Uterus (tissue), 4 donors: Measurements from ENCODE around the gene BLOC1S3. TPM values are rescaled to one million over a fixed set of nuclear protein-coding genes. Genes with fewer than 3 reads are reported as not detected.

Source experiments
- DNase-seq, 2 donors: peaks; one replicate each; pipeline ENCODE4 v3.0.0-alpha.2; 2019 to 2020
- H3K27ac ChIP-seq, 2 donors: fragments of 200-600 bp; sonication (generic); 1 replicate in 1 of 2; 2 replicates in 1 of 2; pipeline ENCODE4 v1.5.1; 2016 to 2018
- H3K27me3 ChIP-seq, 2 donors: fragments of 200-600 bp; sonication (generic); one replicate each; pipeline ENCODE4 v1.5.1; 2018 to 2019; ENCODE audit warnings: control low read depth in 1 of 2
- H3K36me3 ChIP-seq, 2 donors: fragments of 200-600 bp; sonication (generic); one replicate each; pipeline ENCODE4 v1.5.1; 2019; ENCODE audit warnings: control low read depth in 1 of 2
- H3K4me1 ChIP-seq, 2 donors: fragments of 200-600 bp; sonication (generic); one replicate each; pipeline ENCODE4 v1.5.1; 2018 to 2019; ENCODE audit warnings: control low read depth in 1 of 2
- H3K4me3 ChIP-seq, 2 donors: fragments of 200-600 bp; sonication (generic); 1 replicate in 1 of 2; 2 replicates in 1 of 2; pipeline ENCODE4 v1.5.1; 2018 to 2019; ENCODE audit warnings: mild to moderate bottlenecking in 1 of 2
- H3K9me3 ChIP-seq, 2 donors: fragments of 200-600 bp; sonication (generic); one replicate each; pipeline ENCODE4 v1.5.1; 2019; ENCODE audit warnings: control low read depth in 1 of 2
- POLR2A ChIP-seq, 2 donors: fragments of 450-650 bp; IDR thresholded peaks; one replicate each; pipeline ENCODE4 v1.6.1; 2016; ENCODE audit warnings: antibody characterized with exemption in 2 of 2, mild to moderate bottlenecking in 1 of 2, moderate library complexity in 1 of 2
- intact Hi-C: fragments of 100-400 bp; cut with DNase I; formaldehyde crosslinking; loops from one replicate; pipeline ENCODE4 v1.15.1; 2023; ENCODE audit warnings: low total_unique reads
- total RNA-seq, 4 donors: library from RNA; depleted of rRNA in 3 of 4; stranded (reverse); fragments of >200 nt in 3 of 4; gene quantifications; one replicate each; pipeline versions ENCODE4 v1.1.0 to v1.2.4, GENCODE V29; 2014 to 2023
- TF ChIP-seq, protein P1 (sequence below), 4 experiments: fragments of 200-600 bp in 2 of 4; fragments of 450-650 bp in 2 of 4; sonication (generic) in 2 of 4; IDR thresholded peaks; one replicate each; pipeline ENCODE4 v1.5.1; 2016 to 2019; ENCODE audit warnings: antibody characterized with exemption in 4 of 4, mild to moderate bottlenecking in 2 of 4, moderate library complexity in 1 of 4
- donor health status: DM: yes; HTN: yes; CAD: no.

BLOC1S3 gene
- total RNA-seq, 4 donors from 2014 or later, result 4.6 to 16.2 (median 10.2) TPM; not detected in 1

DNA sequence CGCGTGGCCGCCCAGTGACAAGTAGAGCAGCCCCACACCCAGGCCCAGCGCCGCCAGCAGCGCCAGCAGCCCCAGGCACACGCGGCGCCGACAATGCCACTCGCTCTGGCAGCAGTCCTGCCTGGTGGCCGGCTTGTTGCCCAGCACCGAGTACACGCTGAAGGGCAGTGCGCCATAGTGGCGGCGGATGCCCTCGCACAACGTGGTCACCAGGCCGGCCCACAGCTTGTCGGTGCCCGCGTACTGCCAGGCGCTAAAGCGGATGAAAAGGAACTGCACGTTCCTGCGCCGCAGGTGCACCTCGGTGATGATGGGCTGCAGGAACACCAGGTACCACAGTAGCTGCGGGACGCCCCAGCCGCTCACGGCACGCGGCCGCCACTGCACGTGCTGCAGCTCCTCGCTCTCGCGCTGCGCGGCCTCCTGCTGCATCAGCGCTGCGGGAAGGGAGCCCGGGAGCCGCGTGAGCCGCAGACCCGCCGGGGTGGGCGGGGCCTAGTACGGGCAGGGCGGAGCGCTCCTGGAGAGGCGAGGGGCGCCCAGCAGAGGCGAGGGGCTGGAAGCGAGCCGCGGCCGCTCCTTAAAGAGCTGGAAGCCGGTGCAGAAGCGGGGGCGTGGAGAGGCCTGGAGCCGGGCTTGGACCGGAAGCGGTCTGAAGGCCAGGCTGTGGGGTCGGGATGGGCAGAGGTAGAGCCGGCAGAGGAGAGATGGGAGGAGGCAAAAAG, 25.1 kb upstream of the BLOC1S3 start:
- no peak overlapping the region for H3K27ac ChIP-seq
- H3K4me3 ChIP-seq, result peak overlapping the region in 1 of 2 donors; percentile 19
- H3K9me3 ChIP-seq, result no peaks in the 10 kb centered on the region
- peaks cover 15 to 18% of the 10 kb centered on the region in 2 donors for H3K27me3 ChIP-seq
- intact Hi-C loops, result no loop called here
- no peaks in the 10 kb centered on the region for H3K36me3 ChIP-seq
- peaks cover 0 to 21% of the 10 kb centered on the region in 2 donors for H3K4me1 ChIP-seq
- DNase-seq, result peak in 1 of 2 donors; percentile 42
- TF ChIP-seq POLR2A (IDR thresholded peaks at IDR 0.05), result no peak
- TF ChIP-seq, protein P1, sequence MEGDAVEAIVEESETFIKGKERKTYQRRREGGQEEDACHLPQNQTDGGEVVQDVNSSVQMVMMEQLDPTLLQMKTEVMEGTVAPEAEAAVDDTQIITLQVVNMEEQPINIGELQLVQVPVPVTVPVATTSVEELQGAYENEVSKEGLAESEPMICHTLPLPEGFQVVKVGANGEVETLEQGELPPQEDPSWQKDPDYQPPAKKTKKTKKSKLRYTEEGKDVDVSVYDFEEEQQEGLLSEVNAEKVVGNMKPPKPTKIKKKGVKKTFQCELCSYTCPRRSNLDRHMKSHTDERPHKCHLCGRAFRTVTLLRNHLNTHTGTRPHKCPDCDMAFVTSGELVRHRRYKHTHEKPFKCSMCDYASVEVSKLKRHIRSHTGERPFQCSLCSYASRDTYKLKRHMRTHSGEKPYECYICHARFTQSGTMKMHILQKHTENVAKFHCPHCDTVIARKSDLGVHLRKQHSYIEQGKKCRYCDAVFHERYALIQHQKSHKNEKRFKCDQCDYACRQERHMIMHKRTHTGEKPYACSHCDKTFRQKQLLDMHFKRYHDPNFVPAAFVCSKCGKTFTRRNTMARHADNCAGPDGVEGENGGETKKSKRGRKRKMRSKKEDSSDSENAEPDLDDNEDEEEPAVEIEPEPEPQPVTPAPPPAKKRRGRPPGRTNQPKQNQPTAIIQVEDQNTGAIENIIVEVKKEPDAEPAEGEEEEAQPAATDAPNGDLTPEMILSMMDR (IDR thresholded peaks at IDR 0.05), result no peak

DNA sequence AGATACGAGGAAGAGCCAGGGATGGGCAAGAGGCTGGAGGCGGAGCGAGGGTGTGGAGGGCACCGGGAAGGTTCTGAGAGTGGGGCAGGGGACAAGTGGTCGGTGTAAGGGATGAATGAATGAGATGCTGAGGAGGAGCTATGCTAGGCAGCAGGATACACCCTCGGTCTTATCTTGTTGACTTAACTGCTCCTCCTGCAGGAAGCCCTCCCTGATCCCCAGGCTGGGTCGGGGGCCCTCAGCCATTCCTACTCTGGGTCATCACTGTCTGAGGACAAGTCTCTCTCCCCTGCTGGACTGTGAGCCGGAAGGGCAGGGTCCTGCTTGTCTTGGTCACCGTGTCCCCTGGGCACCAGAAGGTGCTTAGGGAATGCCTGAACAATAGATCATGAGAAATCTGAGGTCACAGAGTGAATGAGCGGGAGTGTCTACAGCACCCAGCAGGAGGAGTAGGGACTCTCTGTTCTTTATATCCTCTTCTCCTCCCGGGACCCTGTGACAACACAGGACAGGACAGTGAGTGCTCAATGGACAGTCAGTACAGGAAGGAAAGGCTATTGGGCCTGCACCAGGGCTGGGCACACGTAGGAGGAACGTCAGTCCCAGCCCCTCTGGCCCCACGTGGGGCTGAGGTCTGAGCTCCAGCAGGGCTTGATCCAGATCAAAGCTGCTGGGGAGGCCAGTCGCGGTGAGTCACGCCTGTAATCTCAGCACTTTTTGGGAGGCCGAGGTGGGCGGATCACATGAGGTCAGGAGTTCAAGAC, 24.3 kb upstream of the BLOC1S3 start:
- H3K36me3 ChIP-seq, result no peaks in the 10 kb centered on the region
- intact Hi-C loops, result no loop called here
- no peak for DNase-seq
- H3K4me3 ChIP-seq, result peak overlapping the region in 1 of 2 donors; percentile 19
- no peak for TF ChIP-seq POLR2A (IDR thresholded peaks at IDR 0.05)
- TF ChIP-seq, protein P1 (IDR thresholded peaks at IDR 0.05), result no peak
- H3K9me3 ChIP-seq, result no peaks in the 10 kb centered on the region
- H3K4me1 ChIP-seq, result peaks cover 0 to 21% of the 10 kb centered on the region in 2 donors
- peaks cover 15 to 18% of the 10 kb centered on the region in 2 donors for H3K27me3 ChIP-seq
- no peak overlapping the region for H3K27ac ChIP-seq

DNA sequence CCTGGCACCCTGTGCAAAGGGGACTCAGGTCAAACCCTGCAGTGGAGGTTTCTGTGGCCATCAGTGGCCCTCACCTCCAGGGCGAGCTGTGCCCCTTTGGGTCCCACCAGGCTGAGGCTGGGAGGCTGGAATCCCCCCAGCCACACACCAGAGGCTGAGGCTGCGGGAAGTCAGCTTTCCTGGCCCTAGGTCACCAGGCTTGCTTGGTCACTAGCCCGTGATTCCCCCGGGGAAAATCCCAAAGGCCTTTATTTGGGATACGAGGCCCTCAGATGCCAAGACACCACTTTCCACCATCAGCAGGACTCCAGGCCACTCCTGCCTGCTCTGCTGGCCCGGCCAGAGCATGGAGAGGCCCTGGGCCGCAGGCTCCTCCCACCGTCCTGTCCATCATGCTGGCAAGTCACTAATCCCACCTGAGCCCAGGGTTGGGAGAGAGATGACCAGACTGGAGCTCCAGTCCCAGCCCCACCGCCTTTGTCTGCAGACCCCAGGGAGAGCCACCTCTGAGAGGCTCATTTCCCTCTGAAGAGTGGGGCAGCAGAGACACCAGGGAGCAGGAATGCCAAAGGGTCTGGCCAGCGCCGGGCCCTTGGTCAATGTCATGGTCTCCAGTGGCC, 22.5 kb upstream of the BLOC1S3 start:
- Histone ChIP-seq H3K9me3 (no peaks in the 10 kb centered on the region), H3K27me3 (peaks cover 9 to 17% of the 10 kb centered on the region in 2 donors), H3K36me3 (no peaks in the 10 kb centered on the region), H3K27ac (no peak overlapping the region), H3K4me3 (no peak overlapping the region), H3K4me1 (peaks cover 0 to 21% of the 10 kb centered on the region in 2 donors)
- intact Hi-C loops, result no loop called here
- no peak for TF ChIP-seq POLR2A (IDR thresholded peaks at IDR 0.05)
- TF ChIP-seq, protein P1 (IDR thresholded peaks at IDR 0.05), result no peak
- no peak for DNase-seq

DNA sequence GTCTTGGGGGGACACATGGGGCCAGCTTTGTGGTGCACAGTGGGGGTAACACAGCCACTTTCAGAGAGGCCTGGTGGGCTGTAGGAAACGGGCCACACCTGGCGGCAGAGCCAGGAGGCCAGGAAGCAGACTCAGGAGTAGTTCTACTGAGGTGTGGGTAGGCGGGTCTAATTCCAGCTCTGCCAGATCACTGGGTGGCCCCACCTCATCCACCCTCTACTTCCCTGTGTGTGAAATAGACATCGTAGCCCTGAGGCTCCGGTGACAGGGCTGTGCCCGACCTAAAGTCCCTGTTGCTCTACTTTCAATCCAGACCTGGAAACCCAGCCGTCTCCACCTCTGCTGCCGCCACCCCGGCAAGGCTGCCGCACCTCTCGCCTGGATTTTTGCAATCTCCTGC, 21.8 kb upstream of the BLOC1S3 start:
- Histone ChIP-seq H3K9me3 (no peaks in the 10 kb centered on the region), H3K4me3 (no peak overlapping the region), H3K36me3 (no peaks in the 10 kb centered on the region), H3K4me1 (peaks cover 0 to 20% of the 10 kb centered on the region in 2 donors), H3K27me3 (peaks cover 3 to 11% of the 10 kb centered on the region in 2 donors), H3K27ac (no peak overlapping the region)
- no peak for DNase-seq
- intact Hi-C loops, result no loop called here
- TF ChIP-seq, protein P1 (IDR thresholded peaks at IDR 0.05), result no peak
- TF ChIP-seq POLR2A (IDR thresholded peaks at IDR 0.05), result no peak
